ACC112 (cell line): ENCODE data around the gene CDC27.
A peak's percentile ranks its signal among the peaks of the same experiment; 100 is the strongest.
"Not testable (repeated sequence)": the region's sequence is repeated elsewhere in the genome, so short reads cannot be mapped to it uniquely, and the experiment has no call there.

Experiments
- H2AFZ ChIP-seq: fragments of 200-600 bp; sonication (generic); one replicate; pipeline ENCODE4 v1.6.0; 2017; ENCODE audit warnings: antibody characterized with exemption, low read length; ENCODE audit not compliant: unreplicated experiment
- H3K27ac ChIP-seq: fragments of 200-600 bp; sonication (generic); 2 replicates; pipeline ENCODE4 v1.5.1; 2014; ENCODE audit warnings: low read depth, mild to moderate bottlenecking, antibody characterized with exemption, low read length, moderate library complexity
- H3K27me3 ChIP-seq: fragments of 200-600 bp; sonication (generic); 2 replicates; pipeline ENCODE4 v1.6.1; 2014; ENCODE audit warnings: mild to moderate bottlenecking, antibody characterized with exemption, low read length, moderate library complexity, mixed read lengths; ENCODE audit not compliant: insufficient read depth
- H3K36me3 ChIP-seq: fragments of 200-600 bp; sonication (generic); 2 replicates; pipeline ENCODE4 v1.6.1; 2016; ENCODE audit warnings: mild to moderate bottlenecking, antibody characterized with exemption, low read length, moderate library complexity, mixed read lengths; ENCODE audit not compliant: insufficient read depth
- H3K4me1 ChIP-seq: fragments of 200-600 bp; sonication (generic); one replicate; pipeline ENCODE4 v1.6.1; 2016; ENCODE audit warnings: low read length, mixed read lengths; ENCODE audit not compliant: insufficient read depth, unreplicated experiment, control insufficient read depth
- H3K4me3 ChIP-seq: fragments of 200-600 bp; sonication (generic); 2 replicates; pipeline ENCODE4 v1.5.1; 2014; ENCODE audit warnings: mild to moderate bottlenecking, low read depth, low read length
- H3K79me2 ChIP-seq: fragments of 200-600 bp; sonication (generic); one replicate; pipeline ENCODE4 v1.6.0; 2016; ENCODE audit warnings: low read length; ENCODE audit not compliant: control insufficient read depth, unreplicated experiment, insufficient read depth

Gene CDC27

DNA sequence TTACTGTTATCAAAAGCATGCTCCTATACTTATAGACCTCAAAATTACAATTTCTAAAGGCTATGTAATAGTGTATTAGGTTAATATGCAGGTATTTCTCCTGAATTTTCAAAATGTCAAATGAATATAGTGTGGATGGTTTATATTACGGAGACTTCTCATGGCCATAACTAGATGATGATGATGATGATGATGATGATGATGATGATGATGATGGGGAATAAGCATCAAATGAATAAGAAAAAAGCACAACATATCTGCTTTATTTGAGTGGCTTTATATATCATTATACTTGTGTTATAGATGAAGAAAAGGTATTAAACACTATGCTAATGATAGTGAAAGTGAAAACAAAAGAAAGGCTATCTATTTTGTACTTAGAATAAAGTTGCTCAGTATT lies 53.9 kb downstream of the CDC27 start:
- no peaks in the 10 kb centered on the region for H3K27me3 ChIP-seq
- no peak overlapping the region for H3K27ac ChIP-seq
- H3K79me2 ChIP-seq: peaks cover 1% of the 10 kb centered on the region
- H3K4me1 ChIP-seq: no peaks in the 10 kb centered on the region
- H2AFZ ChIP-seq: no peak overlapping the region
- H3K36me3 ChIP-seq: peaks cover 53% of the 10 kb centered on the region
- no peak overlapping the region for H3K4me3 ChIP-seq

DNA sequence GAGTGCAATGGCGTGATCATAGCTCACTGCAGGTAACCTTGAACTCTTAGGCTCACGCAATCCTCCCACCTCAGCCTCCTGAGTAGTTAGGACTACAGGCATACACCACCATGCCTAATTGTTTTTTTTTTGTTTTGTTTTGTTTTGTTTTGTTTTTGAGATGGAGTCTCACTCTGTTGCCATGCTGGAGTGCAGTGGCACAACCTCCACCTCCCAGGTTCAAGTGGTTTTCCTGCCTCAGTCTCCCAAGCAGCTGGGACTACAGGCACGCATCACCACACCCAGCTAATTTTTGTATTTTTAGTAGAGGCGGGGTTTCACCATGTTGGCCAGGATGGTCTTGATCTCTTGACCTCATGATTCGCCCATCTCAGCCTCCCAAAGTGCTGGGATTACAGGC lies 54.7 kb downstream of the CDC27 start:
- peaks cover 49% of the 10 kb centered on the region for H3K36me3 ChIP-seq
- not testable (repeated sequence) for H3K4me1 ChIP-seq, H2AFZ ChIP-seq, H3K4me3 ChIP-seq, H3K79me2 ChIP-seq, H3K27ac ChIP-seq, H3K27me3 ChIP-seq

DNA sequence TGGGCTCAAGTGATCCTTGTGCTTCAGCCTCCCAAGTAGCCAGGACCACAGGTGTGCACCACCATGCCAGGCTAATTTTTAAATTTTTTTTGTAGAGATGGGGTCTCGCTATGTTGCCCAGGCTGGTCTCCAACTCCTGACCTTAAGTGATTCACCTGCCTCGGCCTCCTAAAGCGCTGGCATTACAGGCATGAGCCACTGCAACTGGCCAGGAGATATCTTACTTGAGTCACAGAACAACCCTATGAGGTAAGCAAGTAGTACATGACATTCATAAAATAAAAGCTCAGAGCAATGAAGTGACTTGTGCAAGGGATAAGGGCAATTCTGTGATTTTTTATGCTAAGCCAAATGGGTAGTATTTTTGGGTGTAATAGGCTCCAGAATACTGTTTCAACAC lies 57.3 kb downstream of the CDC27 start:
- H3K36me3 ChIP-seq: peaks cover 37% of the 10 kb centered on the region

GRCh38 chr17:47126835-47127234 lies 62.3 kb downstream of the CDC27 start:
- H3K4me1 ChIP-seq, H3K4me3 ChIP-seq, H3K27me3 ChIP-seq, H3K27ac ChIP-seq, H3K79me2 ChIP-seq, H2AFZ ChIP-seq: not testable (repeated sequence)
- H3K36me3 ChIP-seq: peaks cover 37% of the 10 kb centered on the region

More for the DNA sequence above, 57.3 kb downstream of the CDC27 start:
- Histone ChIP-seq H3K27me3 (no peaks in the 10 kb centered on the region), H3K4me1 (no peaks in the 10 kb centered on the region), H3K79me2 (no peaks in the 10 kb centered on the region), H3K4me3 (no peak overlapping the region), H2AFZ (no peak overlapping the region), H3K27ac (no peak overlapping the region)

DNA sequence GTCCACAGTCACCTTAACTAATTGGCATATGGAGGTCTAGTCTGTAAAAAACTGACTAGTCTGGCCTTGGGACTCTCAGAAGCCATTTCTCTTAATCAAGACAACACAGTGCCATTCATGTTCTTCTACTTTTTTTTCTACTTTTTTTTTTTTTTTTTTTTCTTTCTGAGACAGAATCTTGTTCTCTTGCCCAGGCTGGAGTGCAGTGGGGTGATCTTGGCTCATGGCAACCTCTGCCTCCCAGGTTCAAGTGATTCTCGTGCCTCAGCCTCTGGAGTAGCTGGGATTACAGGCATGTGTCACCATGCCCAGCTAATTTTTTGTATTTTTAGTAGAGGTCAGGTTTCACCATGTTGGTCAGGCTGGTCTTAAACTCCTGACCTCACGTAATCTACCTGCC lies 65.8 kb downstream of the CDC27 start:
- not testable (repeated sequence) for H3K4me3 ChIP-seq, H3K27me3 ChIP-seq, H3K27ac ChIP-seq, H3K79me2 ChIP-seq, H2AFZ ChIP-seq
- H3K4me1 ChIP-seq: peaks cover 19% of the 10 kb centered on the region
- H3K36me3 ChIP-seq: peaks cover 37% of the 10 kb centered on the region

DNA sequence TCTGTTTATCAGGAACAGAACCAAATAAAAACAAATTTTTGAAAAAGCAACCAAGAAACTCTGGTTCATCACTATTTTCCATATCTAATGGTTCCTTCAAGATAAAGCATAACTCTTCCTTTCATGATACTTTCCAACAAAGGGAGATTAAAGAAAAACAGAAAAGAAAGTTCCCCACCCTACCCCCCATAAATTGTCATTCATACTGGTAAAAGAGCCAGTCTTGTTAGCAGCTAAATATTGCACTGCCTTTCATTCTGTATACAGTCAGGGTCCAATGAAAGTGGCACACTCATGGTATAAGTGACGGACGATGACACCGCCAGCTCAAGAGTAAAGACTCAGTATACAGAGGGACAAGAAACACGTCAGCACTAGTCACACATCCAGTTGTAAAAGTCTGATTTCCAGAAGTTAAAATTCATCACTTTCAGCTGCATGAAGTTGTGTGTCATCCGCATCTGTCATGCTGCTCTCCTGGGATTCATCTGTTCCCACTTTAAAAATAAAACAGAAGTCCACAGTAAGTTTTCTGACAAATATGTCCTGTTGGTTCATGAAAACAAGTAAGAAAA lies 68.5 kb downstream of the CDC27 start:
- Histone ChIP-seq H3K4me1 (peaks cover 19% of the 10 kb centered on the region), H3K27me3 (no peaks in the 10 kb centered on the region), H3K4me3 (no peak overlapping the region; the same call in 1 of the 2 replicates), H2AFZ (no peak overlapping the region), H3K27ac (peak overlapping the region; percentile 55), H3K79me2 (no peaks in the 10 kb centered on the region), H3K36me3 (peaks cover 35% of the 10 kb centered on the region)

DNA sequence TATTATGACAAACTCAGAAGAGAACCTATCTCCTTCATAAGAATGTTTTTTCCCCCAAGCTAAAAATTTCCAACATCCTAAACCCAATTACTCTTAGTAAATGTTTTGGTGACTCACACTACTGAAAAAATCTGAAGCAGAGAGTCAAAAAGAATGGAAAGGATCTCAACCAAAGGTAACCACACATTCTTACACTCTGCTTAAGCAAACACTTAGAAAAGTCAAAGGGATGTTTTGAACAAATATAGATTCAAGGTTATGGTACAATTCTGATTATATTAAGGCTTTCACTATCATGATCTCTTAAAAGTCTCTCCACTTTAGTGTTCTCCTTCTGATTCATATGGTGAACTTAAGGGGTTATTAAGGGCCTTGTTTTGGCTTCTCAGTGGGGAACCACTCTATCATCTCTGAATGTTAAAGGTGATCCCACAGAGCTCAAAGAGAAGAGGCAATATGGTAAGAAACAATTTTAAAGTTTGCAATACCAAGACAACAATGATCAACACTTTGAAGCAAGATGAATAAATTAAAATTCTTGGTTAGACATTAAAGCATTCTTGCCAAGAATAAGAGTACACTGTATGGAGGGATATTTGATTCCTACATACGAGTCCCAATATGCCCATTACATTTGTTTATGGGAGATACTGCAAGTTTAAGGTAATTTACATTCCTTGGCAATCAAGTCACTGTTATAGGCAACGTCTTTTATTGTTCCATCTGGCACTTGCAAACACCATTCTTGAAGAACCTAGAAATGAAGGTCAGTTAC lies 69.2 kb downstream of the CDC27 start:
- peaks cover 35% of the 10 kb centered on the region for H3K36me3 ChIP-seq
- no peaks in the 10 kb centered on the region for H3K79me2 ChIP-seq
- peak overlapping the region; percentile 55 for H3K27ac ChIP-seq
- H3K27me3 ChIP-seq: no peaks in the 10 kb centered on the region
- peak overlapping the region; percentile 13; the same call in 1 of the 2 replicates for H3K4me3 ChIP-seq
- peaks cover 19% of the 10 kb centered on the region for H3K4me1 ChIP-seq
- H2AFZ ChIP-seq: no peak overlapping the region

- Histone ChIP-seq H2AFZ (no peak overlapping the region), H3K79me2 (no peaks in the 10 kb centered on the region), H3K27ac (no peak overlapping the region), H3K27me3 (no peaks in the 10 kb centered on the region), H3K4me3 (no peak overlapping the region), H3K4me1 (peaks cover 19% of the 10 kb centered on the region), H3K36me3 (peaks cover 27% of the 10 kb centered on the region)
Observed at GRCh38 chr17:47117386-47117785, 71.7 kb downstream of the CDC27 start.

GRCh38 chr17:47106130-47106529 lies 83.0 kb downstream of the CDC27 start:
- Histone ChIP-seq H3K4me1 (no peaks in the 10 kb centered on the region), H2AFZ (no peak overlapping the region)

GRCh38 chr17:47105246-47105645 lies 83.8 kb downstream of the CDC27 start:
- not testable (repeated sequence) for H3K27ac ChIP-seq, H3K4me1 ChIP-seq, H3K36me3 ChIP-seq, H3K4me3 ChIP-seq, H3K27me3 ChIP-seq, H2AFZ ChIP-seq, H3K79me2 ChIP-seq

More at GRCh38 chr17:47106130-47106529, 83.0 kb downstream of the CDC27 start:
- H3K36me3 ChIP-seq: no peaks in the 10 kb centered on the region
- no peaks in the 10 kb centered on the region; the same call in 1 of the 2 replicates for H3K27me3 ChIP-seq
- H3K4me3 ChIP-seq: no peak overlapping the region
- no peak overlapping the region for H3K27ac ChIP-seq
- H3K79me2 ChIP-seq: no peaks in the 10 kb centered on the region

DNA sequence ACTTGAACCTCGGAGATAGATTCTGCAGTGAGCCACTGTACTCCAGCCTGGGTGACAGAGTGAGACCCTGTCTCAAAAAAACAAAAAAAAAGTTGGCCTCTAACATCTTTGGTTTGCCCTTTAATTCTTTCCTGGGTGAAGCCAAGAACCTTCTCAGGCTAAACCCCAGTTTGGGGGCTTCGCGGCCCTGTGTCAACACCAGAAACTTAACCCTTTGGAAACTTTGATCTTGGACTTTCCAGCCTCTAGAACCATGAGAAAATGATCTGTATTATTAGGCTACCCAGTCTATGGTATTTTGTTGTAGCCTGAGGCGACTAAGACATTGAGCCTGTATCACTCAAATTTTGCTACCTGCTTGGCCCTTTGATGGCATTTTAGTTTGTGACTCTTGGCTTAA lies 86.2 kb downstream of the CDC27 start:
- Histone ChIP-seq H3K27ac (no peak overlapping the region), H3K79me2 (peaks cover 9% of the 10 kb centered on the region), H3K4me3 (no peak overlapping the region), H2AFZ (no peak overlapping the region), H3K4me1 (peaks cover 3% of the 10 kb centered on the region), H3K36me3 (no peaks in the 10 kb centered on the region), H3K27me3 (no peaks in the 10 kb centered on the region; the same call in 1 of the 2 replicates)
